Measurements from ENCODE around the gene RPL38. TPM values are rescaled to one million over a fixed set of nuclear protein-coding genes. Genes with fewer than 3 reads are reported as not detected.

The RPL38 gene
- total and polyA plus RNA-seq, 8 donors: 395 to 1,054 (median 577) TPM

DNA sequence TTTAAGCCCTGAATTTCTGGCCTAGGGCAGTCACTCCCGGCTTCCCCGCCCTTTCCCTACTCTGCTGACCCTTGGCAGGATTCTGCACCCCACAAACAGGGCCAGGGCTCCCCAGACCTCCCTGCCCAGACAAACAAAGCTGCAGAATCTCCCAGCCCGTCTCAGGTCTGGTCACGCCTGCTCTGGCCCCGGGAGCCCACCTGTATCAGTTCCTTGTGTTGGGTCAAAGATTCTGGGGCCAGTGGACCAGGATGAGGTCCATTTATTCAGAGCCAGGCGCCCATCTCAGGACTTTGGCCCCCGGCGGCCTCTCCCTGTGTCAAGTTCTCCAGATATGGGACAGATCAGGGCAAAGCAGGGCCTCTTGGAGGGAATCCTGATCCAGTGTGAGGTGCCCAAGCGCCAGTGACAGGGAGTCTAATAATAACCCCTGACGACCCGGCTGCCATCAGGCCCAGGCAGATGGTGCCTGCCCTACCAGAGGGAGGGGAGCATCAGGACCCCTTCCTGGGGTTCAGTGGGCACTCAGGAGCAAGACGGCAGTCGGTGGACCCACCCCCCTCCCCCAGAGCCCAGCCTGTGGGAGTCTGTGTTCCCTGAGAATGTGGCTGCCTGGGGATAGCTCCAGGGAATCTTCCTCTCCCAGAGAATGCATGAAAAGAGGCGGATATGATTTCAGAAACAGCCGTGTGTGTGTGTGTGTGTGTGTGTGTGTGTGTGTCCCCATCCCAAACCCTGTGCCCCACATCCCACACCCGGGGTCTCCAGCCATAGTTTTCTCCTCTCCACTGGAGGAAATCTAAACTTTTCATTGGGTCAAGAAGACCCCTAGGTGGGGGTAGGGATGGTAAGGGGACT is 11.2 kb downstream of the RPL38 start:
- peaks cover 0 to 22% (median 13%) of the 10 kb centered on the region in 3 donors for H3K4me1 ChIP-seq
- 69 to 72% methylated on average over 15 to 16 of the region's 16 CpGs for WGBS, 2 donors
- FAIRE-seq (no peak), ATAC-seq (no peak), DNase-seq (no peak)
- H3K4me3 ChIP-seq: peak overlapping the region in 1 of 4 donors; percentile 55
- H3K27me3 ChIP-seq: no peaks in the 10 kb centered on the region
- H3K36me3 ChIP-seq: peaks cover 0 to 5% (median 0%) of the 10 kb centered on the region in 3 donors
- no peak overlapping the region for H3K27ac ChIP-seq
- TF ChIP-seq, protein P1, sequence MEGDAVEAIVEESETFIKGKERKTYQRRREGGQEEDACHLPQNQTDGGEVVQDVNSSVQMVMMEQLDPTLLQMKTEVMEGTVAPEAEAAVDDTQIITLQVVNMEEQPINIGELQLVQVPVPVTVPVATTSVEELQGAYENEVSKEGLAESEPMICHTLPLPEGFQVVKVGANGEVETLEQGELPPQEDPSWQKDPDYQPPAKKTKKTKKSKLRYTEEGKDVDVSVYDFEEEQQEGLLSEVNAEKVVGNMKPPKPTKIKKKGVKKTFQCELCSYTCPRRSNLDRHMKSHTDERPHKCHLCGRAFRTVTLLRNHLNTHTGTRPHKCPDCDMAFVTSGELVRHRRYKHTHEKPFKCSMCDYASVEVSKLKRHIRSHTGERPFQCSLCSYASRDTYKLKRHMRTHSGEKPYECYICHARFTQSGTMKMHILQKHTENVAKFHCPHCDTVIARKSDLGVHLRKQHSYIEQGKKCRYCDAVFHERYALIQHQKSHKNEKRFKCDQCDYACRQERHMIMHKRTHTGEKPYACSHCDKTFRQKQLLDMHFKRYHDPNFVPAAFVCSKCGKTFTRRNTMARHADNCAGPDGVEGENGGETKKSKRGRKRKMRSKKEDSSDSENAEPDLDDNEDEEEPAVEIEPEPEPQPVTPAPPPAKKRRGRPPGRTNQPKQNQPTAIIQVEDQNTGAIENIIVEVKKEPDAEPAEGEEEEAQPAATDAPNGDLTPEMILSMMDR (IDR thresholded peaks at IDR 0.05): no peak
- intact Hi-C loops (cut with DNase I): loop anchor here in 1 of 3 donors (10.0 kb wide), 1 partner anchor 80 kb away; no protein-coding TSS in a partner anchor
- no peaks in the 10 kb centered on the region for H3K9me3 ChIP-seq

DNA sequence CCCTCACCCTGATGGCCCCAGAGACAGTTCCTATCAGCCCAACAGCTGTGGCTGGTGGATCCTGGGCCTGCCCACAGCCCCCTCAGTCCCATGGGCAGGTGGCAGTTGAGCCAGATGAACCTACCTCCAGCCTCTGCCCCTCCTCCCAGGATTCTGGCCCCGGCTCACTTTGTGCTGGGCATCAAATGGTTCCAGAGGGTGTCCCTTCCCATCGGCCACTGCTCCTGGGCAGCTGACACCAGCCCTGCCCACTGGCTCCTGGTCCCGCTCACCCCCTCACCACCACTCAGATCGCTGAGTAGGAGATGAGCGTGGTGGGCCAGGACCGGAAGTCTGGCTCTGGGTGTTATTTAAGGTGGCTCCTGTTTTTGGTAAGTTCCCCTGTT is 11.9 kb downstream of the RPL38 start:
- DNase-seq (no peak), ATAC-seq (no peak), FAIRE-seq (no peak)
- TF ChIP-seq, protein P1 (IDR thresholded peaks at IDR 0.05): no peak
- WGBS, 2 donors: 81 to 83% methylated on average over 6 of the region's 6 CpGs
- Histone ChIP-seq H3K36me3 (no peaks in the 10 kb centered on the region), H3K4me1 (peaks cover 0 to 18% (median 13%) of the 10 kb centered on the region in 3 donors), H3K27me3 (no peaks in the 10 kb centered on the region), H3K27ac (no peak overlapping the region), H3K4me3 (no peak overlapping the region), H3K9me3 (no peaks in the 10 kb centered on the region)
- intact Hi-C loops (cut with DNase I): loop anchor here in 1 of 3 donors (10.0 kb wide), 1 partner anchor 79 kb away; no protein-coding TSS in a partner anchor

DNA sequence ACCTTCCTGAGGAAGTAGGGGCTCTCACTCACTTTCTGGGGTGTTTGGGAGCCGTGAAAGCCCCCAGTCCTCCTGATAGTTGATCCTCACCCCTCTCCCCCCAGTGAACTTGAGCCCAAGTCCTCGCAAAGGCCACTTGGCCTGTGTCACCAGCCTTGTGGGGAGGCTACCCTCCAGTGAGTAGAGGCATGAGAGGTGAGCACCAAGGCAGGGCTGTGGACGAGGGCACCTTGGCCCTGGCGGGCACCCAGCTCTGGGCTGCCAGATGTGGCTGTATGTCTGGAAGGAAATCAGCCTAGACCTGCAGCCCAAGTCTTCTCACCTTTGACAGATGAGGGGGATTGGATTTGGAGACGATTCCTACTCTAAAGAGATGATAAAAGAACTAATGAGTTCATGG is 13.0 kb downstream of the RPL38 start:
- Histone ChIP-seq H3K4me3 (no peak overlapping the region), H3K36me3 (no peaks in the 10 kb centered on the region), H3K27ac (no peak overlapping the region), H3K9me3 (no peaks in the 10 kb centered on the region), H3K27me3 (no peaks in the 10 kb centered on the region), H3K4me1 (peaks cover 0 to 13% (median 11%) of the 10 kb centered on the region in 3 donors)
- WGBS, 2 donors: 67 to 84% methylated on average over 5 of the region's 5 CpGs
- intact Hi-C loops (cut with DNase I): loop anchor here in 1 of 3 donors (10.0 kb wide), 1 partner anchor 78 kb away; no protein-coding TSS in a partner anchor
- TF ChIP-seq, protein P1 (IDR thresholded peaks at IDR 0.05): no peak
- DNase-seq (no peak), ATAC-seq (no peak), FAIRE-seq (no peak)

DNA sequence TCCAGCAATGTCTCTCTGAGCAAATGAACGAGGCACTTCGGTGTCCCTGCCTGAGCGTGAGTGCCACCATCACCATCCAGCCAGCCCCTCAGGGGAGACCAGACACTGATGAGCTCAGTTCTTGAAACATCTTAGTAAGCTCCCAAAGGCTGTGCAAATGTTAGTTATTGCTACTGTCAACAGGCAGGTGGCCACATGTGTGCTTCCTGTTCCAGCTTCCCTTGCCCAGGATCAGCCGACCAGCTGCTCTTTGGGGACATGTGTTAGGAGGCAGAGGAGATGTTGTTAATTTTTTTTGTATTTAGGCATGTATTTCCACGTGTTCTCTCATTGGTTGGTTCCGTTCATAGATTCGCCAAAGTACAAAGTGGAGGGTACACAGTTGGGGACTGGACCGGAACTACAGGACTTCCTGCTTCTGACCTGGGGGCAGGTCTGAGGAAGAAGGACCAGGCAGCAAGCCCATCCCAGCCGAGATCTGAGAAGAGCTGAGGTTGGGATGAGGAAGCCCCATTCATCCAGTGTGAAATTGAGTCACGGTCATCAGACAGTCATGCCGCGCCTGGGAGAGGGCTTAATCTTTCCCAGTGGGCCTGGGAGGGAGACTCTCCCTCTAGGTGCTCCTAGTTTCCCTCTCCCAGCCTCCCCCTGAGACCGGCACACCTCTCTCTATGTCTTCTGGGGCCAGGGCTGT is 13.7 kb downstream of the RPL38 start:
- ATAC-seq: no peak
- H3K4me1 ChIP-seq: peaks cover 0 to 6% (median 4%) of the 10 kb centered on the region in 3 donors
- DNase-seq: peak in 1 of 6 donors; percentile 22
- TF ChIP-seq, protein P1 (IDR thresholded peaks at IDR 0.05): no peak
- no peaks in the 10 kb centered on the region for H3K9me3 ChIP-seq
- FAIRE-seq: no peak
- intact Hi-C loops (cut with DNase I): loop anchor here in 1 of 3 donors (10.0 kb wide), 1 partner anchor 78 kb away; no protein-coding TSS in a partner anchor
- 77 to 79% methylated on average over 13 of the region's 13 CpGs for WGBS, 2 donors
- no peak overlapping the region for H3K4me3 ChIP-seq
- no peaks in the 10 kb centered on the region for H3K36me3 ChIP-seq
- H3K27ac ChIP-seq: no peak overlapping the region
- H3K27me3 ChIP-seq: no peaks in the 10 kb centered on the region

Data from pancreas (tissue), 10 donors.